Measurements from ENCODE around the gene ACOT11. TPM values are rescaled to one million over a fixed set of nuclear protein-coding genes. Genes with fewer than 3 reads are reported as not detected.

Gene ACOT11
- total and polyA plus RNA-seq, 3 donors from 2014 or later = 4.9 to 33.8 (median 19.1) TPM

GRCh38 chr1:54596756-54597155, 48.7 kb downstream of the ACOT11 start:
- intact Hi-C loops (cut with DNase I; ENCODE audit: low total_unique reads) = no loop called here

GRCh38 chr1:54597455-54598030, 49.5 kb downstream of the ACOT11 start:
- Histone ChIP-seq H3K4me1 (no peaks in the 10 kb centered on the region), H3K36me3 (ENCODE audit: low read depth, missing control alignments) (no peaks in the 10 kb centered on the region), H3K9me3 (no peaks in the 10 kb centered on the region), H3K4me3 (no peak overlapping the region), H3K27me3 (no peaks in the 10 kb centered on the region), H3K27ac (no peak overlapping the region)
- TF ChIP-seq POLR2A (IDR thresholded peaks at IDR 0.05) (no peak), CTCF (IDR thresholded peaks at IDR 0.05) (no peak)
- WGBS, 2 donors = 86 to 95% methylated on average over 3 of the region's 3 CpGs
- intact Hi-C loops (cut with DNase I; ENCODE audit: low total_unique reads) = no loop called here
- DNase-seq = no peak

More at GRCh38 chr1:54596756-54597155, 48.7 kb downstream of the ACOT11 start:
- Histone ChIP-seq H3K27me3 (no peaks in the 10 kb centered on the region), H3K4me1 (no peaks in the 10 kb centered on the region), H3K9me3 (no peaks in the 10 kb centered on the region), H3K36me3 (ENCODE audit: low read depth, missing control alignments) (no peaks in the 10 kb centered on the region), H3K27ac (no peak overlapping the region), H3K4me3 (no peak overlapping the region)
- no peak for TF ChIP-seq CTCF (IDR thresholded peaks at IDR 0.05)
- TF ChIP-seq POLR2A (IDR thresholded peaks at IDR 0.05) = no peak
- 72 to 80% methylated on average over 2 to 3 of the region's 3 CpGs for WGBS, 2 donors
- no peak for DNase-seq

- 86 to 91% methylated on average over 13 of the region's 13 CpGs for WGBS, 2 donors
- DNase-seq = no peak
- Histone ChIP-seq H3K4me1 (no peaks in the 10 kb centered on the region), H3K27me3 (no peaks in the 10 kb centered on the region), H3K4me3 (no peak overlapping the region), H3K9me3 (no peaks in the 10 kb centered on the region), H3K36me3 (ENCODE audit: low read depth, missing control alignments) (no peaks in the 10 kb centered on the region), H3K27ac (no peak overlapping the region)
- TF ChIP-seq POLR2A (IDR thresholded peaks at IDR 0.05) (no peak), CTCF (IDR thresholded peaks at IDR 0.05) (no peak)
- intact Hi-C loops (cut with DNase I; ENCODE audit: low total_unique reads) = no loop called here
These were observed 51.3 kb downstream of the ACOT11 start for GRCh38 chr1:54599211-54599823.

- WGBS, 2 donors = 87 to 89% methylated on average over 12 to 19 of the region's 21 CpGs
- no peak overlapping the region for H3K27ac ChIP-seq
These were observed 53.1 kb downstream of the ACOT11 start for GRCh38 chr1:54600947-54601721.

More at GRCh38 chr1:54600947-54601721, 53.1 kb downstream of the ACOT11 start:
- TF ChIP-seq CTCF (IDR thresholded peaks at IDR 0.05) (no peak), POLR2A (IDR thresholded peaks at IDR 0.05) (no peak)
- no peaks in the 10 kb centered on the region for H3K27me3 ChIP-seq
- H3K4me3 ChIP-seq = no peak overlapping the region
- DNase-seq = no peak
- H3K4me1 ChIP-seq = no peaks in the 10 kb centered on the region
- no peaks in the 10 kb centered on the region for H3K9me3 ChIP-seq
- no peaks in the 10 kb centered on the region for H3K36me3 ChIP-seq (ENCODE audit: low read depth, missing control alignments)
- intact Hi-C loops (cut with DNase I; ENCODE audit: low total_unique reads) = no loop called here
